ENCODE data around the gene CKS1B.
A peak's percentile ranks its signal among the peaks of the same experiment; 100 is the strongest.

CKS1B gene

GRCh38 chr1:154944401-154945159 lies 29.9 kb upstream of the CKS1B start:
- TF ChIP-seq POLR2AphosphoS5 (IDR thresholded peaks at IDR 0.05; ENCODE audit: borderline replicate concordance, low read depth, low read length) (no peak), FOXP2 (optimal IDR thresholded peaks at IDR 0.05; ENCODE audit: control extremely low read depth, extremely low read length, insufficient read depth) (no peak), EZH2 (IDR thresholded peaks at IDR 0.05) (no peak)
- peak overlapping the region; percentile 90 for H3K27ac ChIP-seq
- DNase-seq (ENCODE audit: low read depth, low spot score), result no peak

GRCh38 chr1:154945160-154945961 lies 29.1 kb upstream of the CKS1B start:
- H3K9ac ChIP-seq (ENCODE audit: insufficient read length), result no peak overlapping the region
- DNase-seq (ENCODE audit: low read depth, low spot score), result no peak
- H3K27ac ChIP-seq, result no peak overlapping the region
- no peak for TF ChIP-seq POLR2AphosphoS5 (IDR thresholded peaks at IDR 0.05; ENCODE audit: borderline replicate concordance, low read depth, low read length)
- no peak overlapping the region for H3K4me3 ChIP-seq
- H3K9me3 ChIP-seq (ENCODE audit: low read depth, low read length), result no peaks in the 10 kb centered on the region
- H3K36me3 ChIP-seq (ENCODE audit: insufficient read depth, low read length), result no peaks in the 10 kb centered on the region

More at GRCh38 chr1:154944401-154945159, 29.9 kb upstream of the CKS1B start:
- no peaks in the 10 kb centered on the region for H3K9me3 ChIP-seq (ENCODE audit: low read depth, low read length)
- H3K9ac ChIP-seq (ENCODE audit: insufficient read length), result peak overlapping the region; percentile 49
- no peaks in the 10 kb centered on the region for H3K36me3 ChIP-seq (ENCODE audit: insufficient read depth, low read length)
- no peak overlapping the region for H3K4me3 ChIP-seq

- no peaks in the 10 kb centered on the region for H3K9me3 ChIP-seq (ENCODE audit: low read depth, low read length)
- DNase-seq (ENCODE audit: low read depth, low spot score), result no peak
- no peak for TF ChIP-seq POLR2AphosphoS5 (IDR thresholded peaks at IDR 0.05; ENCODE audit: borderline replicate concordance, low read depth, low read length)
- TF ChIP-seq FOXP2 (optimal IDR thresholded peaks at IDR 0.05; ENCODE audit: control extremely low read depth, extremely low read length, insufficient read depth), result no peak
- TF ChIP-seq EZH2 (IDR thresholded peaks at IDR 0.05), result no peak
- H3K36me3 ChIP-seq (ENCODE audit: insufficient read depth, low read length), result no peaks in the 10 kb centered on the region
- no peak overlapping the region for H3K9ac ChIP-seq (ENCODE audit: insufficient read length)
- H3K4me3 ChIP-seq, result no peak overlapping the region
- H3K27ac ChIP-seq, result 0 out of 2 replicates have a peak overlapping the region, but pooled peaks have one; percentile 40
Measured at GRCh38 chr1:154945962-154946850, 28.3 kb upstream of the CKS1B start.

- H3K9me3 ChIP-seq (ENCODE audit: low read depth, low read length), result no peaks in the 10 kb centered on the region
- H3K27ac ChIP-seq, result no peak overlapping the region
- no peak overlapping the region for H3K4me3 ChIP-seq
- no peak overlapping the region for H3K9ac ChIP-seq (ENCODE audit: insufficient read length)
- no peak for DNase-seq (ENCODE audit: low read depth, low spot score)
- no peaks in the 10 kb centered on the region for H3K36me3 ChIP-seq (ENCODE audit: insufficient read depth, low read length)
- no peak for TF ChIP-seq FOXP2 (optimal IDR thresholded peaks at IDR 0.05; ENCODE audit: control extremely low read depth, extremely low read length, insufficient read depth)
- TF ChIP-seq POLR2AphosphoS5 (IDR thresholded peaks at IDR 0.05; ENCODE audit: borderline replicate concordance, low read depth, low read length), result no peak
- no peak for TF ChIP-seq EZH2 (IDR thresholded peaks at IDR 0.05)
Measured at GRCh38 chr1:154948079-154948478, 26.4 kb upstream of the CKS1B start.

GRCh38 chr1:154951901-154952657 lies 22.4 kb upstream of the CKS1B start:
- Histone ChIP-seq H3K27ac (no peak overlapping the region), H3K9ac (ENCODE audit: insufficient read length) (no peak overlapping the region), H3K9me3 (ENCODE audit: low read depth, low read length) (no peaks in the 10 kb centered on the region), H3K4me3 (no peak overlapping the region), H3K36me3 (ENCODE audit: insufficient read depth, low read length) (no peaks in the 10 kb centered on the region)
- DNase-seq (ENCODE audit: low read depth, low spot score), result no peak
- no peak for TF ChIP-seq POLR2AphosphoS5 (IDR thresholded peaks at IDR 0.05; ENCODE audit: borderline replicate concordance, low read depth, low read length)

- no peaks in the 10 kb centered on the region for H3K36me3 ChIP-seq (ENCODE audit: insufficient read depth, low read length)
- DNase-seq (ENCODE audit: low read depth, low spot score), result no peak
- no peaks in the 10 kb centered on the region for H3K9me3 ChIP-seq (ENCODE audit: low read depth, low read length)
- H3K9ac ChIP-seq (ENCODE audit: insufficient read length), result no peak overlapping the region
- TF ChIP-seq EZH2 (IDR thresholded peaks at IDR 0.05) (no peak), FOXP2 (optimal IDR thresholded peaks at IDR 0.05; ENCODE audit: control extremely low read depth, extremely low read length, insufficient read depth) (no peak), POLR2AphosphoS5 (IDR thresholded peaks at IDR 0.05; ENCODE audit: borderline replicate concordance, low read depth, low read length) (no peak)
- H3K27ac ChIP-seq, result no peak overlapping the region
- H3K4me3 ChIP-seq, result no peak overlapping the region
Measured at GRCh38 chr1:154952664-154953063, 21.8 kb upstream of the CKS1B start.

- DNase-seq (ENCODE audit: low read depth, low spot score), result no peak
- Histone ChIP-seq H3K27ac (no peak overlapping the region), H3K9me3 (ENCODE audit: low read depth, low read length) (no peaks in the 10 kb centered on the region), H3K36me3 (ENCODE audit: insufficient read depth, low read length) (peaks cover 3% of the 10 kb centered on the region; the same call in 1 of the 2 replicates), H3K9ac (ENCODE audit: insufficient read length) (no peak overlapping the region), H3K4me3 (no peak overlapping the region)
- TF ChIP-seq FOXP2 (optimal IDR thresholded peaks at IDR 0.05; ENCODE audit: control extremely low read depth, extremely low read length, insufficient read depth) (no peak), EZH2 (IDR thresholded peaks at IDR 0.05) (no peak), POLR2AphosphoS5 (IDR thresholded peaks at IDR 0.05; ENCODE audit: borderline replicate concordance, low read depth, low read length) (no peak)
Measured at GRCh38 chr1:154953611-154954038, 20.9 kb upstream of the CKS1B start.
